GM18867 (cell line): ENCODE data around the gene IL1F10.

Source experiments
- ATAC-seq: cut with Tn5 transposase; IDR thresholded peaks from one replicate; pipeline ENCODE4 v1.9.1; 2021; ENCODE audit warnings: mild to moderate bottlenecking, moderate library complexity; ENCODE audit not compliant: unreplicated experiment

The IL1F10 gene

DNA sequence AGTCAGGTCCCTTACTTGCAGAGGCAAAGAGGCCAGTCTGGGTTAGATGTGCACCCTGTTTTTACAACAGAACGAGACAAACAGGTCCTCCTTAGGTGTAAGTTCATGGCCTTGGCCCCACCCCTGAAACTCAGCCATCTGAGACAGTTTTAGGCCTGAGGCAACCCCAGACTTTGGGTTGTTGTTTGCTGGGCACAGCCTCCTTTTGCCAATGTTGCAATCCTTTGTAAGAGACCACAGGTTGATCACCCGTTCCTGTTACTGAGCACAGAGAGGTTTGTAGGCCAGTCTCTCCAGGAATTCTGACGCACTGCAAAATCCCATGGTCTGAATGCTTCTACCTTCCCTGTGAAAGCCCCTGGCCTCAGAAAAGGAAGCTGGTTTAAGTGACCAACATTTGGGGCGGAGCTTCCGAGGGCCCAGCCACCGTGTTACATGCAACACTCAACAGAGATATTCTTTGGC lies 44.1 kb downstream of the IL1F10 start:
- ATAC-seq, result no peak

DNA sequence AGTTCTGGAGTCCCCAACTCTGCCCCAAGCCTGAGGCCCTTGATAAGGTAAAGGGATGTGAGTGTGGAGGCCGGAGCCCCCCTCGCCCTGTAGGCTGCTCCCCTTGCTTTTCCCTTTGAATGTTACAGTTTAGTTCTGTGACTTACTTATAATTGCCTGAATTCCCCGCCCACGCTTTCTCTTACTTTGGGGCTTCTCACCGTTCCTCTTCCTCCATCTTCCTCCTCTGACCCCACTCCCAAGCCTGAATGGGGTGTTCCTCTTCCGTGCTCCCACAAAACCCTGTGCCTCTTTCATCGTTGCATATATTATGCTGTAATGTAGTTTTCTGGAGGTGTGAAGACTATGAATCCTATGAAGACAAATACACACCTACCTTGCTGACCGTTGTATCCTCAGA lies 44.7 kb downstream of the IL1F10 start:
- no peak for ATAC-seq

DNA sequence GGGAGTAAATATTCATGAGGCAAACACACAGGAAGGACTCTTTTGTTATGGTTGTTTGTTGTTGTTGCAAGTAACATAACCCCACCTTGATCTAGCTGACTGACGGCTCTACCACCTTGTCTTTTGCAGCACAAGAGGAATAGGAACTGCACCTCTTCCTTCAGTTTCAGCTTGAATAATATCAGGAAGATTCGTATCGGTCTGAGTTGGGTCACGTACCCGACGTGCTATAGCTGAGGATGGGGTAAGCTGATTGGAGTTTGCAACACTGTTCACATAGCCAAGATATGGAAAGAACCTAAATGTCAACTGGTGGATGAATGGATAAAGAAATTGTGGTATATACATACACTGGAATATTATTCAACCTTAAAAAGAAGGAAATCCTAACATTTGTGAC lies 45.1 kb downstream of the IL1F10 start:
- no peak for ATAC-seq

DNA sequence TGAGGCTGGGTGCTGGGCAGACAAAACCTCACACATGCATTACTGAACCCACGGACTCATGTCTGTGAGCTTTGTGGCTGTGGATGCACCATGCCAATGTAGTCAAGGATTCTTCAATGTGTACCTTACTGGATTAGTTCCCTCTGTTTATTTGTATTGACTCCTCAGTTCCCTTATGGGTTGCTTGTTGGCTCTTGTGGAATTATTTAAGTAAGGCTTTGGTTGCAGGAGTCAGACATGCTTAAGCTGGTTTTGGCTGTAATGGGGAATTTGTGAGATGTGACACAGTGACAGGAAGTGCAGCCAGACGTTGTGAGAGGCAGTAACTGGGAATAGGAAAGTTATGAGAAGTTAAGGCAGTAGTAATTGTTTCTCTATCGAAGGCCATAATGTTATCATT lies 46.0 kb downstream of the IL1F10 start:
- ATAC-seq, result no peak

DNA sequence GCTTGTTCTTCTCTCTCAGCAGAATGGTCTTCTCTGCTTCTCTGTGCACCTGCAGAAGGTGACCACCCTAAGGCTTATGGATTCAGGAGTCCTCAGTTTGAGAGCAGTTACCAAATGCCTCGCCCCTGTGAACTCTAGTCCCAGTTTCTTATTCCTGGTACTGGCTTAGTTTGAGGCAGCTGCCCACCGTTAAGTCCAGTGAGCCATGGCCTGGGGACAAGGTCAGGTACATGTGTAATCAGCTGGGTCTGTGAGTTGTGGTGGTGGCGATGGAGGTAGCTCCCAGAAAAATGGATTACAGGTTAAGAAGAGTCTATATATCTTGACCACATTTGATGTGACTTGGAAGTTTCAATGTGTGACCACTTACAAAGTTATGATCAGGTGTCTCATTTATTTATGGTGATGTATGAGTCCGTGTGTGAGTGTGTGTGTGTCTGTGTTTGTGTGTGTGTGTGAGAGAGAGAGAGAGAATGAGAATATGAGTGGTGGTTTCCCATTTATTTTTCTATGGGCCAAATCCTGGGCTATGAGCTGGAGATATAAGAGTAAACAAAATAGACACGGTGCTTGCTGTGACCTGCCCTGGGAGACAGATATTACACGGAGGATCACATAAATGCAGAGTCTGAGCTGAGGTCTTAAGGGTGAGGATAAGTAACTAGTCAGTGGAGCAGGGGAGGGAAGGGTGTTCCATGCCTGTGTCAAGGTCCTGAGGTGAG lies 46.6 kb downstream of the IL1F10 start:
- ATAC-seq, result no peak

DNA sequence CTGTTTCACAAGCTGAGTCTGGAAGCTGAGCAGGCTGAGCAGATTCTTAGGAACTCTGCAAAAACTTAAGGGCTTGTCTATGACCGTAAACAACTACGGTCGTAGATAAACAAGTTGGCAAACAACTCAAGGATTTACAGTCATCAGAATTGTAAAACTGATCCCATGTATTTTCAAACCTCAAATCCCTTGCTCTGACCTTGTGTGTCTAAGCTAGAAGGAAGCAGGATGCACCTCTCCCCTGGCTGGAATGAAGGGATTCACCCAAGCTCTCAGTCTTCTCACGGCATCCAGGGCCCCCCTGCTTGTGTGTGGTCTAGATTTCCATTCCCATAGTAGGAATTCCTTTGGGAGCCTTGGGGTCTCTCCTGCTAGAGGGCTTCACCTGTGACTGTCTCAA lies 47.2 kb downstream of the IL1F10 start:
- ATAC-seq, result no peak

DNA sequence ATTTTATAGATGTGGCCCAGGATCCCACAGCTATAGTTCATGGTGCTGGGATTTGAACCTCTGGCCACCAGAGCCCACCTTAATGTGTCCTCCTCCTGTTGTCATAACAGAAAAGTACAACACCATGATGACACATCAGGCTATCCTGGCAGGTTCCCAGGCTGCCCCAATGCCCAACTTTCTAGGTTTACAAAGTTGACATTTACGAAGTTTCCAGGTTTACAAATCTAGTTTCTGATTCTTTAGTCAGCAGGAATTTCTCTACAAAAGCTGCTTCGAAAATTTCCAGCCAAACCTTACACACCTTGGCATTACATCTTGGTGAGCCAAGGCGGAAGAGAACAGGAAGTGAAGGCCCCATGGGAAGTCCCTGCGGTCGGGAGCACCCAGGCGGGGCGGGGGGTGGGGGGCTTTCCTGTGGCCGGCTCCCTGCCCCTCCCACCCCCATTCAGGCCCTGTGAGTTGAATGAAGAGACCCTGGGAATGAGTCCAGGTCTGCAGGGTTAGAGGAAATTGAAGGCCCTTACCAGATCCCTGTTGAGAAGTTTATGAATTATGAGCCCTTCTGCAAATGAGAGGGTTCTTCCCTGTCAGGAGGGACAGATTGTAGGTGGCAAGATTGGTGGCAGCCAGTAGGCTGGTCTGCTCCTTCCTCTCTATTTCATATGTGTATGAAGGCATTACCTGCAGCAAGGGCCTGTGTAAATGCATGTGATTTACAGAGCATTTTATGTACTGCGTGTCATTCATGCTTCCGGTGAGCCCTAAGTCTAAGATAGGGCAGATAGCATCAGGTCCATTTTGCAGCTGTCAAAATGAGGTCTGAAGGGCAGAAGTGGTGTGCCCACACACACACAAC lies 48.6 kb downstream of the IL1F10 start:
- peak; percentile 46 for ATAC-seq

DNA sequence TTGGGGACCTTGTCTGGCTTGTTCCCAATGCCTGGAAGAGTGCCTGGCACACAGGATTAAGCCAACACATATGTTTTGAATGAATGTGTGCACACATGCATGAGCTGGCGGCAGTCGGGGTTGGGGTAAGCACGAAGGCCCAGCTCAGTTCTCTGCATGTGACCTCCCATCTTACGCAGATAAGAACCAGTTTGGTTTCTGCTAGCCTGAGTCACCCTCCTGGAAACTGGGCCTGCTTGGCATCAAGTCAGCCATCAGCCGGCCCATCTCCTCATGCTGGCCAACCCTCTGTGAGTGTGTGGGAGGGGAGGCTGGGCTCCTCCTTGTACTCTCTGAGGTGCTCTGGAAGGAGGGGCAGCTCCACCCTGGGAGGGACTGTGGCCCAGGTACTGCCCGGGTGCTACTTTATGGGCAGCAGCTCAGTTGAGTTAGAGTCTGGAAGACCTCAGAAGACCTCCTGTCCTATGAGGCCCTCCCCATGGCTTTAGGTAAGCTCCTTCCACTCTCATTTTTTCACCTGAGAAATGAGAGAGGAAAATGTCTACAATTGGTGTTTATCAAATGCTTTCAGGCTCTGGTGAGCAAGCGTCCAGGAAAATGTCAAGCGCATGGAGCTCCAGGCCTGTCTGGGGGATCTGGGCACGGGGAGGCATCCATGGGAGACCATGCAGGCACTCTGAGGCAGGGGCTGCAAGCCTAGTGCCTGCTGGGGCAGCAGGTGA lies 49.9 kb downstream of the IL1F10 start:
- no peak for ATAC-seq

DNA sequence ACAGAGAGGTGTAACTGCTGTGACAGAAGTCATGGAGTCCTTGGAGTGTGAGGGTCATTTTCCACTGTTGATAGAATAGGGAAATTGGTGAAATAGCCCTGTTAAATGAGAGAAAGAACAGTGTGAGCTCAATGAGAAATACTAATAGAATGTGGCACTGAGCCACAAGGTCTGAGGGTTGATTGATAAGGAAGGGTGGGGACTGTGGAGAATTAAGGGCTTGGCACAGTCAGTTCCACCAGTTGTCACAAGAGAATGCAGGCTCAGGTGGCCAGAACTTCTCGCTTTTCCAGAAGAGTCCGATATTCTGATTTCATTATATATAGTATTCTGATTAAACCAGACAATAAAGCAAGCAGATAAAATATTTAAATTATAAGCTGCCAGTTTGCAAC lies 50.5 kb downstream of the IL1F10 start:
- no peak for ATAC-seq

DNA sequence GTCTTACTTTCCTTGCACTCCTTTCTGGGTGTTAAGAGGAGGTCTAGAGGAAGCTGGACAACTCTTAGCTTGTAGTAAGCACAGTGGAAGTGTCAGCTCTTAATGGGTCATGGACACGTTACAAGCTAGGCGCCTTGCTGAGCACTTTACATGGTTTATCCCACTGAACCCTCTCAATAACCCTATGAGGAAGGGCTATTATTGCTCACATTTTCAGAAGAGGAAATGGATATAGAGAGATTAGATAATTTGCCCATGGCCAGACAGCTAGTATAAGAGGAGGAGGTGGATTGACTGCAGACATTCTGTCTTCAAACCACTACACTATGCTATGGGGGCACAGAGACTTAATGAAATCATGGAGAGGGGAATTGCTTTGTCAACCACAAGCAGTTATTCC lies 51.3 kb downstream of the IL1F10 start:
- no peak for ATAC-seq

DNA sequence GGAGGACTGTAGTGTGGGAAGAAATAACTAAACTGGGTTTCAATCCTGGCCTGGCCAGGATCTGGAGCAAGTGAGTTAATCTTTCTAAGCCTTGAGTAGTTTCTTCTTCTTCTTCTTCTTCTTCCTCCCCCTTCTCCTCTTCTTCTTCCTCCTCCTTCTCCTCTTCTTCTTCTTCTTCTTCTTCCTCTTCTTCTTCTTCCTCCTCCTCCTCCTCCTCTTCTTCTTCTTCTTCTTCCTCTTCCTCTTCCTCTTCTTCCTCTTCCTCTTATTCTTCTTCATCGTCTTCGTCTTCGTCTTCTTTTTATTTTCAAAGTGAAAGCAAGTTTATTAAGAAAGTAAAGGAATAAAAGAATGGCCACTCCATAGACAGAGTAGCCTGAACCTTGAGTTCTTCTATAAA lies 53.1 kb downstream of the IL1F10 start:
- no peak for ATAC-seq

DNA sequence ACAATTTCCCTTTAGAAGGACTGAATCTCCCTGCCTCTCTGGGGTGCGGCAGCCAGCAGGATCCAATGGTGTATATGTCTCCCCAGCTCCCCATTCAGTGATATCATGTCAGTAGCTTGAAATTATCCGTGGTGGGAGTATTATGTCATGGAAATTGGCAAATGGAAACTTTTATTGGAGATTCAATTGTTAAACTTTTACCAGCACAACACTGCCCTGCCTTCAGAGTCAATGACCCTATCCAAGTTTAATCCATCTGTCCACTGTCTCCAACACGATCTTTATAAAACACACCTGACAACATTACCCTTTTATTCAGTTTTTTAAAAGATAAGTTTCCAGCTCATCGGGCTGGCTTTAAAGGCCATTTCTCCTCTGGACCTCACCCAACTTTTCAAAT lies 54.6 kb downstream of the IL1F10 start:
- no peak for ATAC-seq

DNA sequence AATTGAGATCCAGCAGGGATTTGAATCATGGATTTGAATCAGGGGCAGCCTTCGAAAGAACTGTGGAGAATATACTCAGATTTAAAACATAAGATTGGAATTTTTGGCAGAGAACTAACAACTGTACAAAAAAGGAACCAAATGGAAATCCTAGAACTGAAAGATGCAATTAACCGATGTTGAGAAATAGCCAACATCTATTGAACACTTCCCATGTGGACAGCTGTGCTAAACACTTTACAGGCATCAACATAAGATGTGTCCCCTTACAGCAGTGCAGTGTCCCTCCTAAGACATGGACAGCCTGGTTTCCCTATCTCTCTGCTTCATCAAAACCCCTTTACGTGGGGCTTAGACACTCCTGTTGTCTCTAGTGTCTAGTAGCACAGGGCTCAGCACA lies 56.0 kb downstream of the IL1F10 start:
- ATAC-seq, result no peak

DNA sequence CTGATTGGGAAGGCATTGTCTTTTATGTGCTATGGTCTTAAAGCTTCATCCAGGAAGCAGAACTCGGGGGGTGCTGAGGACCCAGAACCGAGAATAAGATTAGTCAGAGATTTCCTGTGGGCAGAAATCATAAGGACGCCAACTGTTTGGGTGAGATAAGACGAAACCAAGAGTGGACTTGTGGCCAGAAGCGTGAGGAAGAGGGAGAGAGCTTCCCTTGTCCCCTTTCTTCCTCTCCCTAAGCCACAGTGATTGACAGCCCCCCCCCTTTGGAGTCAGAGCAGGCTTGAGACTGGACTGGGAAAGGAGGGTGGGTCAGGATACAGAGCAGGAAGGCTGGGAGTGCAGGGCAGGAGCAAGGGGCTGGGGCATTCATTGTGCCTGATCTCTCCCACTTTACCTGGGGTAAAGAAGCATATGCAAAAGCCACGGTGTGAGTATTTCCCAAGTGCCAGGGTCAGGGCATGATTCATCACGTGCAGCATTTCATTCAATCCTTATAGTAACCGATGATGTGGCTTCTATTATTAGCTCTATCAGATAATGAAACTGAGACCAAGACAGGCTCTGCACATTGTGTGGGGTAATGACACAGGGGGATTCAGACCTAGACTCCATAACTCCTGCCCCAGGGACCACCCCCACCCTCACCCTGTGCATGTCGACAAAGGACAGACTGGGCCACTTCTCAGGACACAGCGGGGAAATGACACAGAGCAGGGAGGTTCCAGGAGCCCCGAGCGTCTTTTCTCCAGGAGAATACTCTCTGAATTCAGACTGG lies 56.6 kb downstream of the IL1F10 start:
- no peak for ATAC-seq
